Omental fat pad (tissue), 4 donors: Measurements from ENCODE around the gene C17orf78. TPM values are rescaled to one million over a fixed set of nuclear protein-coding genes. Genes with fewer than 3 reads are reported as not detected.
"Not testable (repeated sequence)": the region's sequence is repeated elsewhere in the genome, so short reads cannot be mapped to it uniquely, and the experiment has no call there.

ENCODE experiments used
- ATAC-seq: fragments of 150-250 bp; one replicate; pipeline ENCODE4 v1.9.1; 2016; ENCODE audit warnings: mild to moderate bottlenecking, moderate library complexity; ENCODE audit not compliant: low FRiP score
- DNase-seq: peaks from one replicate; pipeline ENCODE4 v3.0.0-alpha.2; 2019; ENCODE audit warnings: low spot score
- total RNA-seq, 4 donors: library from RNA; depleted of rRNA; stranded (reverse); fragments of >200 nt; gene quantifications; one replicate each; pipeline ENCODE4 v1.1.0, GENCODE V29; 2016
- TF ChIP-seq, protein P1 (sequence below), 3 donors: fragments of 450-650 bp; IDR thresholded peaks; one replicate each; pipeline ENCODE4 v1.5.1; 2016 to 2017; ENCODE audit warnings: antibody characterized with exemption in 3 of 3, mild to moderate bottlenecking in 3 of 3, moderate library complexity in 2 of 3

Gene C17orf78
- total RNA-seq, 4 donors from 2014 or later, result not detected

DNA sequence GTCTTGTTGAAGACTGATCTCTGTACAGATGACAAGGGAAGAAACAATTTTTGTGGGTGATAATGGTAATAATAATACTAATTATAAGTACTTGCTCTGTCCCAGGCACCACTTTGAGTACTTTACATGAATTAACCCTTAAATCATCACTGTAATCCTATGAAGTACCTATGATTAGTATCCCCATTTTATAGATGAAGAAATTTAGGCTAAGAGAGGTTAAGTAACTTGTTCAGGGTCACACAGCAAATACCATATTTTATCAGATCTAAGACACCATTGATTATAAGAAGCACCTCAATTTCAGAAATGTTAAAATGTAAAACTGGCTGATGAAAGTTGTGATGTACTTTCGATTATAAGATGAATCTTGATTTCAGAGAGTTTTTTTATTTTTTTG lies 49.5 kb downstream of the C17orf78 start:
- no peak for DNase-seq
- no peak for ATAC-seq
- TF ChIP-seq, protein P1, sequence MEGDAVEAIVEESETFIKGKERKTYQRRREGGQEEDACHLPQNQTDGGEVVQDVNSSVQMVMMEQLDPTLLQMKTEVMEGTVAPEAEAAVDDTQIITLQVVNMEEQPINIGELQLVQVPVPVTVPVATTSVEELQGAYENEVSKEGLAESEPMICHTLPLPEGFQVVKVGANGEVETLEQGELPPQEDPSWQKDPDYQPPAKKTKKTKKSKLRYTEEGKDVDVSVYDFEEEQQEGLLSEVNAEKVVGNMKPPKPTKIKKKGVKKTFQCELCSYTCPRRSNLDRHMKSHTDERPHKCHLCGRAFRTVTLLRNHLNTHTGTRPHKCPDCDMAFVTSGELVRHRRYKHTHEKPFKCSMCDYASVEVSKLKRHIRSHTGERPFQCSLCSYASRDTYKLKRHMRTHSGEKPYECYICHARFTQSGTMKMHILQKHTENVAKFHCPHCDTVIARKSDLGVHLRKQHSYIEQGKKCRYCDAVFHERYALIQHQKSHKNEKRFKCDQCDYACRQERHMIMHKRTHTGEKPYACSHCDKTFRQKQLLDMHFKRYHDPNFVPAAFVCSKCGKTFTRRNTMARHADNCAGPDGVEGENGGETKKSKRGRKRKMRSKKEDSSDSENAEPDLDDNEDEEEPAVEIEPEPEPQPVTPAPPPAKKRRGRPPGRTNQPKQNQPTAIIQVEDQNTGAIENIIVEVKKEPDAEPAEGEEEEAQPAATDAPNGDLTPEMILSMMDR (IDR thresholded peaks at IDR 0.05), result no peak

DNA sequence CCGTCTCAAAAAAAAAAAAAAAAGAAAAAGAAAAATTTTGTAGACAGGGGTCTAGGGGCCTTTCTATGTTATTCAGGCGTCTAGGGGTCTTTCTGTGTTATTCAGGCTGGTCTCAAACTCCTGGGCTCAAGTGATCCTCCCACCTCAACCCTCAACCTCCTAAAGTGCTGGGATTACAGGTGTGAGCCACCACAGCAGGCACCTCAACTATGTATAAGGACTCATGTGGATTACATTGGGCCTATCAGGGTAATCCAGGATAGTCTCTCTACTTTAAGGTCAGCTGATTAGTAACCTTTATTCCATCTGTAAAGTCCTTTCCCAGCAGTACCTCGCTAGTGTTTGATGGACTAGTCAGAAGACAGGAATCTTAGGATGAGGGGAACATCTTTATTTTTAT lies 53.3 kb downstream of the C17orf78 start:
- ATAC-seq (no peak), DNase-seq (no peak)
- TF ChIP-seq, protein P1 (IDR thresholded peaks at IDR 0.05), result no peak

DNA sequence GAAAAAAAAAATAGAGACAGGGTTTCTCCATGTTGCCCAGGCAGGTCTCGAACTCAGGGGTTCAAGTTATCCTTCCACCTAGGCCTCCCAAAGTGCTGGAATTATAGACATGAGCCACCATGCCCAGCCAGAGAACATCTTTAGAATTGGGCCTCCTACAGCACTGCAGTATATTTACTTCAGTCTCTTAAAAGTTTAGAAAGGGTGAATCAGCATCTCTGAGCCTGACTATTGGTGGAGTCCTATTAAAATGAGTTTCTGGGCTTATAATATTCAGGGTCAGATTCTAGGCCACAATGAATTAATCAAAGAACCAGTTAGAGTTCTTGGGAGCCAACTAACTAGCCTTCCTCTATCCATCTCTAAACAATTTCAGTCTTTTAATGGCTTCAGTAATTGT lies 53.7 kb downstream of the C17orf78 start:
- DNase-seq (no peak), ATAC-seq (no peak)
- TF ChIP-seq, protein P1 (IDR thresholded peaks at IDR 0.05), result no peak

DNA sequence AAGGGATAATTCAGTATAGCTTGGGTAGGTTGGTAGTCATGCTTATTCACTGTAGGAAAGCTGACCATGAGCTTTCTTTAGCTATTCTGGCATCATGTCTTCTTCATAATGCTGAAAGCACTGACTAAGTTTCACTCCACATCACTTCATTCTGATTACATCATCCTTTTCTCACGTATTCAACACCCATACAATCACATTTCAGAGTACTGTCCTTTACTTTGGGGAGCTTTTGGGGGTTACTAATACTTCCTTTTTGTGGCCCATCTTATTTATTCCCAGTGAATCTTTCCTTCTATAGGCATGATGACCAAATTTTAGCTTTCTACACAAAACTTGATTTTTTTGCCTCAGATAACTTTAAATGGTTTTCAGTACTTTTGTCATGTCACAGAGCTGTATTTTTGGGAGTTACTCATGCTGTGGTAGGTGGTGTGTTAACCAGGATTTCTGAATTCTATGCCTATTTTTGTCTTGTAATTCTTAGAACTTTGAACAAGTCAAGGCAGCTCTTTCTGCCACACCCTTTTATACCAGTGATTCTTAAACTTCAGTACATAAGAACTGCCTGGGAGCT lies 54.4 kb downstream of the C17orf78 start:
- no peak for DNase-seq
- TF ChIP-seq, protein P1 (IDR thresholded peaks at IDR 0.05), result no peak
- ATAC-seq, result peak; percentile 66

DNA sequence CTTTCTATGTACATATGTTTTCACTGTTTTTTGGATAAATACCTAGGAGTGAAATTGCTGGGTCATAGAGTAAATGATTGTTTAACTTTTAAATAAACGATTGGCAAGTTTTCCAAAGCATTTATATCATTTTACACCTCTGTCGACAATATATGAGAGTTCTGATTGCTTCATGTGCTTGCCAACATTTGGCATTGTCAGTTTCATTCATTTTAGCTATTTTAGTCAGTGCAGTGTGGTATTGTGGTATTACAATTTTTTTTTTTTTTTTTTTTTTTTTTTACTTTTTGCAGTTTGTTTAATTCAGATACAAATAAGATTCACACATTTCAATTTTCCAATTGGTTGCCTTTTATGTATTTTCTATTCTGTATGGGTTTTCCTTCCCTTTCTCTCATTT lies 56.9 kb downstream of the C17orf78 start:
- DNase-seq (no peak), ATAC-seq (no peak)
- TF ChIP-seq, protein P1 (IDR thresholded peaks at IDR 0.05), result no peak

DNA sequence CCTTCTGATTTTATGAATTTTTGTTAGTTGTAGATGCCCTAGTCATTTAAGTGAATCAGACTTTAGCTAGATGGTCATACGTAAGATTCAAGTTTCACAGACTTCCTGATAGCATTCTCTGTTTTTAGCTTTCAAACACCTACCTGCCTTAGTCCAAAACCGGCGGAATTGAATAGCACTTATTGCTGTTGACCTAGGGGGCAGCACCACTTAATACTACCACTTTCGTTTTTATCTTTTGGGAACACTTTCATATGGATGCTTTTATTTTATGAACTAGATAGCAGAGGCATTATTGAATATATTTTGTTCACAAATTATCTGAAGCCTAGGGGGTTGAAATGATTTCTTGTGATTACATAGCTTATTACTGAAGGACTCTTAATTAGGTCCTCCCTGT lies 62.4 kb downstream of the C17orf78 start:
- ATAC-seq (no peak), DNase-seq (no peak)
- TF ChIP-seq, protein P1 (IDR thresholded peaks at IDR 0.05), result no peak

DNA sequence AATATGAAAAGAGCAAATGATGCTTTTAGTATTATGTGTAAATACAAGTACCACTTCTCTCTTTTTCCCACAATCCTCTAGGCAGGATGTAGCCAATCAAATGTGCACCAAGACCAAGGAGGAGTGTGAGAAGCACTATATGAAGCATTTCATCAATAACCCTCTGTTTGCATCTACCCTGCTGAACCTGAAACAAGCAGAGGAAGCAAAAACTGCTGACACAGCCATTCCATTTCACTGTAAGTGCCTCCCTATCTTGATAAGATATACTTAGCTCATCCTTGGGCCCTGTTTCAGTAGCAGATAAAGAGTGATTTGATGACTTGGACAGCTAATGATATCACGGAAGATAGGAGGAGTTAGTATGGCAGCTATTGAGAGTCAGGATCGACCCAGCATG lies 64.6 kb downstream of the C17orf78 start:
- DNase-seq (no peak), ATAC-seq (no peak)
- TF ChIP-seq, protein P1 (IDR thresholded peaks at IDR 0.05), result no peak

DNA sequence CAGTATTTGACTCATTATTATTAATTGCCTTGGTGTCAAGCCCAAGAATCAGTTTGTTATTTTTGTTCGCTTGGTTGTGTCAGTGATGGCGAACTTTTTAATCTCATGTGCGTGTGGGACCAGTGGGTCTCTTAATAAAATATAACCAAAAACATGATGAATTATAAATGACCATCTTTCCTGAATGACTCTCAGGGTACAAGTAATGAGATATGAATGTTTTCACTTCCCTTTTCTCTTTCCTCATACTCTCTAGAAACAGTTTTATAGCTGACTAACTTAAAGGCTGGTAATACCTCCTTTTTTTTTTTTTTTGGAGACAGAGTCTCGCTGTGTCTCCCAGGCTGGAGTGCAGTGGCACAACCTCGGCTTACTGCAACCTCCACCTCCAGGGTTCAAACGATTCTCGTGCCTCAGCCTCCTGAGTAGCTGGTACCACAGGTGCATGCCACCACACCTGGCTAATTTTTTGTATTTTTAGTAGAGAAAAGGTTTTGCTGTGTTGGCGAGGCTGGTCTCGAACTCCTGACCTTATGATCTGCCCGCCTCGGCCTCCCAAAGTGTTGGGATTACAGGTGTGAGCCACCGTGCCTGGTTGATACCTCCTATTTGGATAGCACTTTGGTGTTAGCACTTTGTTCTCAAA lies 65.7 kb downstream of the C17orf78 start:
- not testable (repeated sequence) for DNase-seq, ATAC-seq
